GM08714 (cell line): ENCODE results near the gene SLC25A39.

Experiments
- H3K4me3 ChIP-seq: fragments of 200-500 bp; sonication (Bioruptor generic); 2 replicates; pipeline ENCODE4 v1.5.1; 2014; ENCODE audit warnings: mild to moderate bottlenecking, low read length, inconsistent platforms
- ZNF274 ChIP-seq: IDR thresholded peaks from 2 replicates; pipeline ENCODE4 v1.6.1; 2012; ENCODE audit warnings: mild to moderate bottlenecking, low read depth, low read length

SLC25A39 gene

GRCh38 chr17:44297975-44298374 is 26.6 kb downstream of the SLC25A39 start:
- H3K4me3 ChIP-seq = no peak overlapping the region
- TF ChIP-seq ZNF274 = no peak

GRCh38 chr17:44293509-44294226 is 31.0 kb downstream of the SLC25A39 start:
- H3K4me3 ChIP-seq = no peak overlapping the region
- TF ChIP-seq ZNF274 = no peak

GRCh38 chr17:44287651-44288050 is 37.0 kb downstream of the SLC25A39 start:
- no peak for TF ChIP-seq ZNF274
- H3K4me3 ChIP-seq = no peak overlapping the region

- TF ChIP-seq ZNF274 = no peak
Measured at GRCh38 chr17:44284024-44284400, 40.6 kb downstream of the SLC25A39 start.

GRCh38 chr17:44283344-44284023 is 41.1 kb downstream of the SLC25A39 start:
- no peak for TF ChIP-seq ZNF274
- H3K4me3 ChIP-seq = no peak overlapping the region

More at GRCh38 chr17:44284024-44284400, 40.6 kb downstream of the SLC25A39 start:
- H3K4me3 ChIP-seq = no peak overlapping the region

- no peak for TF ChIP-seq ZNF274
- no peak overlapping the region for H3K4me3 ChIP-seq
Measured at GRCh38 chr17:44282264-44282663, 42.4 kb downstream of the SLC25A39 start.

GRCh38 chr17:44281570-44281969 is 43.1 kb downstream of the SLC25A39 start:
- H3K4me3 ChIP-seq = no peak overlapping the region
- TF ChIP-seq ZNF274 = no peak

- no peak overlapping the region for H3K4me3 ChIP-seq
- no peak for TF ChIP-seq ZNF274
Measured at GRCh38 chr17:44280392-44280937, 44.2 kb downstream of the SLC25A39 start.

GRCh38 chr17:44279666-44280391 is 44.8 kb downstream of the SLC25A39 start:
- H3K4me3 ChIP-seq = no peak overlapping the region
- no peak for TF ChIP-seq ZNF274

GRCh38 chr17:44279346-44279665 is 45.3 kb downstream of the SLC25A39 start:
- H3K4me3 ChIP-seq = no peak overlapping the region
- TF ChIP-seq ZNF274 = no peak

GRCh38 chr17:44277976-44278375 is 46.6 kb downstream of the SLC25A39 start:
- TF ChIP-seq ZNF274 = no peak
- no peak overlapping the region for H3K4me3 ChIP-seq

GRCh38 chr17:44273607-44274006 is 51.0 kb downstream of the SLC25A39 start:
- TF ChIP-seq ZNF274 = no peak
- H3K4me3 ChIP-seq = no peak overlapping the region

- H3K4me3 ChIP-seq = no peak overlapping the region
- no peak for TF ChIP-seq ZNF274
Measured at GRCh38 chr17:44272954-44273353, 51.7 kb downstream of the SLC25A39 start.

GRCh38 chr17:44272321-44272951 is 52.2 kb downstream of the SLC25A39 start:
- no peak overlapping the region for H3K4me3 ChIP-seq
- no peak for TF ChIP-seq ZNF274
